ENCODE results near the gene EXPH5.

EXPH5 gene

GRCh38 chr11:108508653-108509593 is 84.6 kb downstream of the EXPH5 start:
- no peak for DNase-seq

- DNase-seq, result no peak
Measured at GRCh38 chr11:108501396-108501795, 92.2 kb downstream of the EXPH5 start.

GRCh38 chr11:108500721-108501120 is 92.8 kb downstream of the EXPH5 start:
- DNase-seq, result no peak

- no peak for DNase-seq
Measured at GRCh38 chr11:108500169-108500568, 93.4 kb downstream of the EXPH5 start.

GRCh38 chr11:108498816-108499408 is 94.7 kb downstream of the EXPH5 start:
- no peak for DNase-seq

GRCh38 chr11:108498046-108498815 is 95.3 kb downstream of the EXPH5 start, which contains the start of gene POGLUT3:
TSS of gene POGLUT3 (minus strand) at chr11:108498384. CDS start at chr11:108498366, 18 bp downstream.
- peak; percentile 25 to 31 for DNase-seq

GRCh38 chr11:108497317-108498045 is 96.1 kb downstream of the EXPH5 start:
- peak; percentile 53 to 57 for DNase-seq

- DNase-seq, result no peak
Measured at GRCh38 chr11:108496643-108497256, 96.8 kb downstream of the EXPH5 start.

GRCh38 chr11:108495326-108495725 is 98.2 kb downstream of the EXPH5 start:
- no peak for DNase-seq

- no peak for DNase-seq
Measured at GRCh38 chr11:108494182-108494581, 99.4 kb downstream of the EXPH5 start.

GRCh38 chr11:108491936-108492335 is 101.6 kb downstream of the EXPH5 start:
- DNase-seq, result no peak

GRCh38 chr11:108486828-108487227 is 106.7 kb downstream of the EXPH5 start:
- no peak for DNase-seq

- DNase-seq, result no peak
Measured at GRCh38 chr11:108486331-108486730, 107.2 kb downstream of the EXPH5 start.

- no peak for DNase-seq
Measured at GRCh38 chr11:108483163-108483562, 110.4 kb downstream of the EXPH5 start.

GRCh38 chr11:108474664-108475463 is 118.7 kb downstream of the EXPH5 start:
- DNase-seq, result no peak

- no peak for DNase-seq
Measured at GRCh38 chr11:108472681-108473080, 120.9 kb downstream of the EXPH5 start.

- DNase-seq, result no peak
Measured at GRCh38 chr11:108468478-108468864, 125.1 kb downstream of the EXPH5 start.

GRCh38 chr11:108467091-108467823 is 126.3 kb downstream of the EXPH5 start, which contains the start of gene C11orf65:
TSS of gene C11orf65 (minus strand) at chr11:108467529. CDS start at chr11:108461559, 5,970 bp downstream.
- DNase-seq, result peak; percentile 90 to 91

GRCh38 chr11:108466405-108466804 is 127.2 kb downstream of the EXPH5 start:
- DNase-seq, result no peak
